K562 (cell line): Measurements from ENCODE around the gene ZNF740. TPM values are rescaled to one million over a fixed set of nuclear protein-coding genes. Genes with fewer than 3 reads are reported as not detected.

Experiments
- ATAC-seq: fragments of 200-7000 bp; cut with Tn5 transposase; 3 replicates; pipeline ENCODE4 v1.9.1; 2020; ENCODE audit warnings: moderate library complexity
- BruUV-seq: library from RNA; stranded (reverse); fragments of 400-500 nt; replicated peaks from 2 replicates; lab custom pipeline; 2021; lab: Mats Ljungman, UMichigan
- CTCF ChIA-PET: fragments of 300-600 bp; formaldehyde crosslinking; extraction: SDS; loops from one replicate; lab custom pipeline; 2021; ENCODE audit warnings: low intra/inter-chr PET ratio; lab: Yijun Ruan, JAX
- POLR2A ChIA-PET: fragments of 300-600, 350-650 bp; sonication (Branson Sonifier 250); formaldehyde crosslinking; extraction: SDS; loops from one replicate; lab custom pipeline; 2021; ENCODE audit warnings: antibody characterized with exemption, inconsistent platforms; lab: Yijun Ruan, JAX
- DNase-seq, 4 experiments: peaks; one replicate each; pipeline versions ENCODE4 v3.0.0 to v3.0.0-alpha.2; 2011 to 2018; ENCODE audit warnings: low spot score in 3 of 4, mixed read lengths in 3 of 4; ENCODE audit errors: extremely low read depth in 1 of 4
- FAIRE-seq: peaks from 2 replicates; lab custom pipeline; 2011; peaks lifted over from hg19 to GRCh38; lab: Jason Lieb, UNC
- H2AFZ ChIP-seq: 2 replicates; pipeline ENCODE4 v1.6.0; 2011; ENCODE audit warnings: low read depth, low read length, control low read depth, inconsistent platforms
- H3K27ac ChIP-seq: fragments of 200-600 bp; 3 replicates; pipeline ENCODE4 v1.8.0; 2011; ENCODE audit warnings: low read depth, mild to moderate bottlenecking, control low read depth, inconsistent platforms, low read length, moderate library complexity, mixed read lengths; ENCODE audit errors: extremely low read depth
- H3K27me3 ChIP-seq, 2 experiments: fragments of 300-600 bp in 1 of 2; 2 replicates in 1 of 2; 3 replicates in 1 of 2; pipeline versions ENCODE4 v1.6.0 to v1.8.0; 2011; ENCODE audit warnings: inconsistent platforms in 2 of 2, low read length in 2 of 2, mild to moderate bottlenecking in 1 of 2, mixed read lengths in 1 of 2, moderate library complexity in 1 of 2; ENCODE audit not compliant: control insufficient read depth in 2 of 2, insufficient read depth in 2 of 2
- H3K36me3 ChIP-seq: fragments of 300-600 bp; 3 replicates; pipeline ENCODE4 v1.8.0; 2011; ENCODE audit warnings: mild to moderate bottlenecking, low read length, inconsistent platforms; ENCODE audit not compliant: control insufficient read depth, insufficient read depth
- H3K4me1 ChIP-seq, 2 experiments: fragments of 200-600 bp in 1 of 2; replicated peaks in 1 of 2; 2 replicates in 1 of 2; 3 replicates in 1 of 2; pipeline versions ENCODE4 v1.5.1 to v1.8.0; 2011; ENCODE audit warnings: inconsistent platforms in 2 of 2, low read length in 2 of 2, mild to moderate bottlenecking in 1 of 2, mixed read lengths in 1 of 2, moderate library complexity in 1 of 2; ENCODE audit not compliant: control insufficient read depth in 2 of 2, insufficient read depth in 2 of 2
- H3K4me2 ChIP-seq: 2 replicates; pipeline ENCODE4 v1.6.1; 2011; ENCODE audit warnings: low read length, control low read depth, inconsistent platforms, mixed read lengths; ENCODE audit not compliant: insufficient read depth
- H3K4me3 ChIP-seq: fragments of 200-600 bp; sonication (generic), shearing (Covaris generic); 2 replicates; pipeline ENCODE4 v1.5.1; 2016; ENCODE audit warnings: control low read depth, inconsistent platforms
- H3K79me2 ChIP-seq: fragments of 200-600 bp; 3 replicates; pipeline ENCODE4 v1.8.0; 2011; ENCODE audit warnings: low read length, inconsistent platforms; ENCODE audit not compliant: control insufficient read depth, insufficient read depth
- H3K9ac ChIP-seq, 2 experiments: 2 replicates each; pipeline versions ENCODE4 v1.6.0 to v1.6.1; 2011; ENCODE audit warnings: low read depth in 2 of 2, low read length in 2 of 2, control low read depth in 1 of 2, inconsistent platforms in 1 of 2, mild to moderate bottlenecking in 1 of 2, mixed read lengths in 1 of 2; ENCODE audit not compliant: insufficient read depth in 1 of 2
- H3K9me1 ChIP-seq: one replicate; pipeline ENCODE4 v1.6.0; 2011; ENCODE audit warnings: inconsistent platforms, mild to moderate bottlenecking, low read length, moderate library complexity; ENCODE audit not compliant: control insufficient read depth, insufficient read depth
- H3K9me3 ChIP-seq: replicated peaks from 2 replicates; pipeline ENCODE4 v1.5.1; 2011; ENCODE audit warnings: low read depth, low read length, inconsistent platforms; ENCODE audit not compliant: control insufficient read depth, insufficient read depth
- H4K20me1 ChIP-seq: replicated peaks from 2 replicates; pipeline ENCODE4 v1.6.1; 2011; ENCODE audit warnings: low read length, inconsistent platforms, mixed read lengths; ENCODE audit not compliant: control insufficient read depth, insufficient read depth
- CBFA2T3 ChIP-seq: fragments of 450-650 bp; IDR thresholded peaks from 2 replicates; pipeline ENCODE4 v1.6.1; 2017
- CHD1 ChIP-seq: fragments of 200-600 bp; sonication (generic); IDR thresholded peaks from one replicate; pipeline ENCODE4 v1.6.1; 2012; ENCODE audit warnings: mild to moderate bottlenecking, moderate library complexity, low read length, inconsistent platforms
- GTF2B ChIP-seq: IDR thresholded peaks from 2 replicates; pipeline ENCODE4 v1.6.1; 2011; ENCODE audit not compliant: insufficient read length; ENCODE audit errors: extremely low read depth
- MEF2A ChIP-seq: IDR thresholded peaks from 2 replicates; pipeline ENCODE4 v1.6.1; 2011; ENCODE audit warnings: low read depth, mild to moderate bottlenecking, low read length, moderate library complexity; ENCODE audit not compliant: control insufficient read depth
- TOE1 ChIP-seq, 2 experiments: fragments of 450-650 bp in 1 of 2; sonication (generic) in 1 of 2; formaldehyde crosslinking in 1 of 2; IDR thresholded peaks; 2 replicates each; pipeline versions ENCODE4 v1.7.1 to v1.8.0; 2016 to 2022; ENCODE audit warnings: borderline replicate concordance in 2 of 2, mild to moderate bottlenecking in 2 of 2, antibody characterized with exemption in 1 of 2, inconsistent platforms in 1 of 2, low read depth in 1 of 2, missing genetic modification reagents in 1 of 2, moderate library complexity in 1 of 2
- WGBS: fragments of 100-300 bp; shearing (Covaris generic); methylation state at CpG from one replicate; pipeline ENCODE4 v1.1.6; 2016; ENCODE audit warnings: low coverage, mixed read lengths; ENCODE audit not compliant: insufficient coverage; ENCODE audit errors: missing lambda C conversion rate; 5-methylcytosine and 5-hydroxymethylcytosine counted together
- in situ Hi-C: fragments of 300-500 bp; cut with MboI; formaldehyde crosslinking; loops from 4 replicates; pipeline ENCODE4 v1.15.0; 2018; ENCODE audit warnings: inconsistent platforms, mixed read lengths
- intact Hi-C: fragments of 100-400 bp; cut with micrococcal nuclease; formaldehyde crosslinking; loops from 2 replicates; pipeline ENCODE4 v1.14.2; 2022
- polyA plus RNA-seq, 8 experiments: library from polyadenylated mRNA; depleted of rRNA in 4 of 8; stranded (reverse) in 5 of 8; unstranded in 3 of 8; fragments of >200 nt; fragmentation: Nextera tagmentation in 2 of 8; fragmentation: Illumina TruSeq in 1 of 8; extraction: Ambion mirVana in 2 of 8; extraction: Trizol in 1 of 8; gene quantifications; 2 replicates each; pipeline versions ENCODE4 v1.2.1 to v1.2.3, GENCODE V29; 2011 to 2014; ENCODE audit warnings: inconsistent platforms in 1 of 8, missing spikeins in 1 of 8
- total RNA-seq, 7 experiments: library from RNA; depleted of rRNA in 6 of 7; stranded (reverse); fragments of >200 nt in 6 of 7; fragmentation: Illumina TruSeq in 2 of 7; extraction: Trizol in 2 of 7; gene quantifications; 2 replicates each; pipeline versions ENCODE4 v1.2.1 to v1.2.3, GENCODE V29; 2011 to 2021; ENCODE audit warnings: low replicate concordance in 1 of 7

ZNF740 gene
- total and polyA plus RNA-seq, 9 of the 15 experiments (the other 6 are each of a cell fraction or from before 2014, with no cell fraction given), result 0.57 to 46.4 (median 18.6) TPM

DNA sequence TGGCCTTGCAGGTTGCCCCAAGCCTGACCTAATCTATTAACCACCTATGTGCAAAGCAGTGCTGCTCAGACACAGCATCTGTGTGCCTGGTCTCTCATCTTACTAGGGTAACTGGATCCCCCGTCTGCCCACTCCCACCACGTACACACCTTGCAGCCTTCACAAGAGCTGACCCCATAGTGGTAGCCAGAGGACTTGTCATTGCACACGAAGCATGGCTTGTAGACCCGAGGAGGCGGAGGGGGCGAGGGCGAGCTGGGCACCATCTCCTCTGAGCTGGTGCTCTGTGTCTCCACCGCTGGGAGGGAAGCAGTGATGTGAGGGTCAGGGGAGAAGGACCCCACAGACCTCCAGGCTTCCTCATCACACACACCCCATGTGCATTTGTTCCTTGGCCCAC is 35.0 kb downstream of the ZNF740 start:
- ChIA-PET CTCF (interaction anchor here (1.1 to 4.5 kb wide), 2 partner anchors 53 to 72 kb away, joined by 4 to 41 read pairs; partner anchors contain the start of gene ESPL1), POLR2A (interaction anchor here (0.7 to 1.5 kb wide), 5 partner anchors 8 to 85 kb away, joined by 3 to 4 read pairs (median 3); partner anchors contain the start of gene ITGB7)
- FAIRE-seq (no peak), DNase-seq (no peak), ATAC-seq (no peak)
- H3K4me1 ChIP-seq, result peaks cover 19 to 52% of the 10 kb centered on the region in 2 experiments
- peaks cover 40% of the 10 kb centered on the region; the same call in 2 of the 3 replicates for H3K36me3 ChIP-seq
- no peak for TF ChIP-seq GTF2B
- TF ChIP-seq TOE1 (IDR thresholded peaks at IDR 0.05; ENCODE audit: borderline replicate concordance), result no peak
- TF ChIP-seq TOE1 (CRISPR knock-in tag; IDR thresholded peaks at IDR 0.05; ENCODE audit: borderline replicate concordance, low read depth), result no peak
- TF ChIP-seq CBFA2T3, result no peak
- TF ChIP-seq CHD1, result no peak
- no peak for TF ChIP-seq MEF2A
- no peak overlapping the region for H3K4me2 ChIP-seq
- peak overlapping the region in 1 of 2 experiments; percentile 7; a peak in 1 of 4 replicates for H3K9ac ChIP-seq
- no peak overlapping the region for H3K4me3 ChIP-seq
- intact Hi-C loops (no loop called here), in situ Hi-C loops (no loop called here)
- H3K9me3 ChIP-seq, result no peaks in the 10 kb centered on the region
- H3K27me3 ChIP-seq, result no peaks in the 10 kb centered on the region
- BruUV-seq, result no TSS peak
- H3K9me1 ChIP-seq, result no peaks in the 10 kb centered on the region
- no peaks in the 10 kb centered on the region for H4K20me1 ChIP-seq
- peaks cover 24% of the 10 kb centered on the region for H3K79me2 ChIP-seq
- no peak overlapping the region for H2AFZ ChIP-seq
- WGBS, result 85% methylated on average over 6 of the region's 8 CpGs
- no peak overlapping the region for H3K27ac ChIP-seq
